Measurements from ENCODE around the gene FAM193B.

The FAM193B gene

DNA sequence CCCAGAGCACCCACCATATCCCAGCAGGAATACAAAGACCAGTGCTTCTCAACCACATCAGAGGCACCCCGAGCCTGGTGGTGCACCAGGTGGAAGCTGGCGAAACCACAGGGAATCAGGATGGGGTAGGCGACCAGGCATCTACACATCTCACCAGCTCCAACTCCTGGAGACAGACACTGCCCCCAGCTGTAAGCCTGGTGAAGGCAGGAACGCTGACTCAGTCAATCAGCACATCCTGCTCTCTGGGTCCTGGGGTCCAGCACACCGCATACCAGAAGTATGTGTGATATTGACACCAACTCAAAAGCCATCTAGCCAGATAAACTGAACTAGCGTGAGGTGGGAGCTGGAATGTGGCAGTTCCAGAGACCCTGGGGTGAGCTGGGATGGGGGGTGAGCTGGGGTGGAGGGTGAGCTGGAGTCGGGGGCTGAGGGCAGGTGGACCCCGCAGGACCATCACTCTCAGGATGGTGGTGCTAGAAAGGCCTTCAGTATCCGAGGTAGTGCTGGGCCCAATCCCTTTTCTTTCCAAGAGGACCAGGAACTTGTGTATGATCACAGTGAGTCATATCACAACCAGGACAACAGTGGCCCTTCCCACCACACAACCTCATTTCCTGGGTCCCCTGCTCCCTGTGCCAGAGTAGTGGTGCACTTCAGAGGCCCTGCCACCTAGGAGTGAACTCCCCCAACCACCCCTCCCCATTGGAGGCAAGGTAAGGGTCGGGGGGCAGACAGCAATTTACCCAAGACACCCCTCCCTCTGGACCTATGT, 83.4 kb downstream of the FAM193B start:
- Histone ChIP-seq H3K18ac (ENCODE audit: low read length) (peak overlapping the region; percentile 10), H3K14ac (ENCODE audit: low read length) (no peak overlapping the region), H3K79me1 (ENCODE audit: low read length) (peaks cover 13% of the 10 kb centered on the region), H3K23ac (ENCODE audit: low read length) (no peak overlapping the region), H2AFZ (ENCODE audit: insufficient read depth, low read length, poor library complexity) (no peak overlapping the region), H4K91ac (ENCODE audit: low read depth, low read length) (no peak overlapping the region), H2AK5ac (ENCODE audit: low read length) (no peak overlapping the region), H3K27me3 (ENCODE audit: insufficient read depth, low read length) (no peaks in the 10 kb centered on the region), H2BK12ac (ENCODE audit: low read length) (no peak overlapping the region), H3K9ac (ENCODE audit: low read length) (no peak overlapping the region), H3K36me3 (ENCODE audit: control insufficient read depth in 1 of 2, insufficient read depth in 2 of 2, low read length in 2 of 2) (peaks cover 55 to 61% of the 10 kb centered on the region in 2 experiments), H3K4ac (ENCODE audit: low read depth, low read length) (peak overlapping the region; percentile 59), H4K12ac (ENCODE audit: low read depth, low read length) (no peak overlapping the region), H3K4me3 (ENCODE audit: low read depth, low read length) (no peak overlapping the region), H3K9me3 (ENCODE audit: insufficient read depth, low read depth, low read length) (peaks cover 4% of the 10 kb centered on the region), H2BK120ac (ENCODE audit: insufficient read depth, low read length, poor library complexity) (no peak overlapping the region), H4K8ac (ENCODE audit: low read depth, low read length) (no peak overlapping the region), H3K4me2 (ENCODE audit: low read length) (peak overlapping the region; percentile 28), H3K4me1 (ENCODE audit: control insufficient read depth in 1 of 2, insufficient read depth in 2 of 2, low read length in 2 of 2) (peaks cover 34 to 36% of the 10 kb centered on the region in 2 experiments), H2BK5ac (ENCODE audit: low read depth, low read length, poor library complexity) (no peak overlapping the region), H3K27ac (ENCODE audit: low read depth, low read length) (no peak overlapping the region), H3K79me2 (ENCODE audit: control insufficient read depth, insufficient read depth, low read length, poor library complexity) (peaks cover 27% of the 10 kb centered on the region)
- WGBS (ENCODE audit: extremely low coverage, insufficient coverage, insufficient read length): no CpG with 5 or more reads among the region's 10 CpGs
- DNase-seq: no peak
